ENCODE measurements around the gene TMEM72. TPM values are rescaled to one million over a fixed set of nuclear protein-coding genes. Genes with fewer than 3 reads are reported as not detected.
"Not testable (repeated sequence)": the region's sequence is repeated elsewhere in the genome, so short reads cannot be mapped to it uniquely, and the experiment has no call there.

Gene TMEM72
- total RNA-seq, 6 donors from 2014 or later: 0.06 TPM; not detected in 5

- TF ChIP-seq EP300 (IDR thresholded peaks at IDR 0.05) (no peak), POLR2AphosphoS5 (IDR thresholded peaks at IDR 0.05) (no peak), CTCF (IDR thresholded peaks at IDR 0.05) (no peak), POLR2A (IDR thresholded peaks at IDR 0.05) (no peak)
- 36 to 50% methylated on average over 15 to 17 of the region's 17 CpGs for WGBS, 2 donors
- Histone ChIP-seq H3K36me3 (no peaks in the 10 kb centered on the region), H3K27me3 (no peaks in the 10 kb centered on the region), H3K27ac (peak overlapping the region in 2 of 4 donors; percentile 4 to 74), H3K4me1 (peaks cover 11 to 27% (median 14%) of the 10 kb centered on the region in 4 donors), H3K4me3 (peak overlapping the region in 3 of 4 donors; percentile 47 to 59 (median 48)), H3K9me3 (no peaks in the 10 kb centered on the region)
- ATAC-seq (ENCODE audit: low FRiP score in 2 of 2): peak; percentile 22 to 61
- DNase-seq: peak; percentile 44 to 70
Observed at GRCh38 chr10:44864051-44864450, 47.1 kb upstream of the TMEM72 start.

- H3K9me3 ChIP-seq: no peaks in the 10 kb centered on the region
- H3K27ac ChIP-seq: peak overlapping the region in 2 of 4 donors; percentile 4 to 74
- no peaks in the 10 kb centered on the region for H3K36me3 ChIP-seq
- 1 to 2% methylated on average over 27 to 42 of the region's 42 CpGs for WGBS, 2 donors
- H3K27me3 ChIP-seq: no peaks in the 10 kb centered on the region
- H3K4me3 ChIP-seq: peak overlapping the region; percentile 34 to 59 (median 48)
- ATAC-seq (ENCODE audit: low FRiP score in 2 of 2) (peak; percentile 95), DNase-seq (peak; percentile 86 to 99)
- H3K4me1 ChIP-seq: peaks cover 11 to 27% (median 14%) of the 10 kb centered on the region in 4 donors
- TF ChIP-seq CTCF (IDR thresholded peaks at IDR 0.05) (peak; percentile 92 to 97 (median 96)), EP300 (IDR thresholded peaks at IDR 0.05) (no peak), POLR2A (IDR thresholded peaks at IDR 0.05) (no peak), POLR2AphosphoS5 (IDR thresholded peaks at IDR 0.05) (peak in 1 of 2 donors; percentile 37)
Observed at GRCh38 chr10:44864637-44865288, 46.4 kb upstream of the TMEM72 start.

GRCh38 chr10:44865289-44865671 lies 45.9 kb upstream of the TMEM72 start:
- ATAC-seq (ENCODE audit: low FRiP score in 2 of 2) (peak in 1 of 2 donors; percentile 56), DNase-seq (no peak)
- no peak overlapping the region for H3K27ac ChIP-seq
- TF ChIP-seq POLR2A (IDR thresholded peaks at IDR 0.05): no peak
- no peak for TF ChIP-seq EP300 (IDR thresholded peaks at IDR 0.05)
- no peak for TF ChIP-seq CTCF (IDR thresholded peaks at IDR 0.05)
- TF ChIP-seq POLR2AphosphoS5 (IDR thresholded peaks at IDR 0.05): no peak
- H3K4me3 ChIP-seq: peak overlapping the region in 1 of 4 donors; percentile 59
- peaks cover 11 to 27% (median 14%) of the 10 kb centered on the region in 4 donors for H3K4me1 ChIP-seq
- H3K27me3 ChIP-seq: no peaks in the 10 kb centered on the region
- H3K36me3 ChIP-seq: no peaks in the 10 kb centered on the region
- no peaks in the 10 kb centered on the region for H3K9me3 ChIP-seq
- 56 to 68% methylated on average over 15 to 16 of the region's 16 CpGs for WGBS, 2 donors

GRCh38 chr10:44866367-44866766 lies 44.8 kb upstream of the TMEM72 start:
- peaks cover 11 to 23% (median 14%) of the 10 kb centered on the region in 4 donors for H3K4me1 ChIP-seq
- H3K36me3 ChIP-seq; ATAC-seq (ENCODE audit: low FRiP score in 2 of 2); DNase-seq; H3K27ac ChIP-seq; H3K27me3 ChIP-seq; H3K4me3 ChIP-seq; H3K9me3 ChIP-seq: not testable (repeated sequence)
- WGBS, 2 donors: 92 to 95% methylated on average over 2 of the region's 2 CpGs

- DNase-seq (no peak), ATAC-seq (ENCODE audit: low FRiP score in 2 of 2) (no peak)
- peaks cover 3 to 5% (median 4%) of the 10 kb centered on the region in 4 donors for H3K4me1 ChIP-seq
- TF ChIP-seq POLR2A (IDR thresholded peaks at IDR 0.05) (no peak), POLR2AphosphoS5 (IDR thresholded peaks at IDR 0.05) (no peak), CTCF (IDR thresholded peaks at IDR 0.05) (no peak), EP300 (IDR thresholded peaks at IDR 0.05) (no peak)
- H3K9me3 ChIP-seq: no peaks in the 10 kb centered on the region
- no peak overlapping the region for H3K4me3 ChIP-seq
- 85 to 92% methylated on average over 6 of the region's 6 CpGs for WGBS, 2 donors
- no peaks in the 10 kb centered on the region for H3K27me3 ChIP-seq
- H3K27ac ChIP-seq: no peak overlapping the region
- H3K36me3 ChIP-seq: no peaks in the 10 kb centered on the region
Observed at GRCh38 chr10:44870031-44870430, 41.1 kb upstream of the TMEM72 start.

All from upper lobe of left lung (tissue), 6 donors.